CD4-positive, alpha-beta T cell treated with Interleukin-15 for 1 hour (primary cell): ENCODE results near the gene EZH1.
"Not testable (repeated sequence)": the region's sequence is repeated elsewhere in the genome, so short reads cannot be mapped to it uniquely, and the experiment has no call there.

Source experiments
- DNase-seq: peaks from one replicate; pipeline ENCODE4 v3.0.0-alpha.2; 2020

EZH1 gene

GRCh38 chr17:42665581-42666001 is 79.2 kb downstream of the EZH1 start:
- no peak for DNase-seq

- no peak for DNase-seq
Observed at GRCh38 chr17:42660692-42661345, 84.0 kb downstream of the EZH1 start.

GRCh38 chr17:42659932-42660274 is 84.9 kb downstream of the EZH1 start:
- not testable (repeated sequence) for DNase-seq

DNA sequence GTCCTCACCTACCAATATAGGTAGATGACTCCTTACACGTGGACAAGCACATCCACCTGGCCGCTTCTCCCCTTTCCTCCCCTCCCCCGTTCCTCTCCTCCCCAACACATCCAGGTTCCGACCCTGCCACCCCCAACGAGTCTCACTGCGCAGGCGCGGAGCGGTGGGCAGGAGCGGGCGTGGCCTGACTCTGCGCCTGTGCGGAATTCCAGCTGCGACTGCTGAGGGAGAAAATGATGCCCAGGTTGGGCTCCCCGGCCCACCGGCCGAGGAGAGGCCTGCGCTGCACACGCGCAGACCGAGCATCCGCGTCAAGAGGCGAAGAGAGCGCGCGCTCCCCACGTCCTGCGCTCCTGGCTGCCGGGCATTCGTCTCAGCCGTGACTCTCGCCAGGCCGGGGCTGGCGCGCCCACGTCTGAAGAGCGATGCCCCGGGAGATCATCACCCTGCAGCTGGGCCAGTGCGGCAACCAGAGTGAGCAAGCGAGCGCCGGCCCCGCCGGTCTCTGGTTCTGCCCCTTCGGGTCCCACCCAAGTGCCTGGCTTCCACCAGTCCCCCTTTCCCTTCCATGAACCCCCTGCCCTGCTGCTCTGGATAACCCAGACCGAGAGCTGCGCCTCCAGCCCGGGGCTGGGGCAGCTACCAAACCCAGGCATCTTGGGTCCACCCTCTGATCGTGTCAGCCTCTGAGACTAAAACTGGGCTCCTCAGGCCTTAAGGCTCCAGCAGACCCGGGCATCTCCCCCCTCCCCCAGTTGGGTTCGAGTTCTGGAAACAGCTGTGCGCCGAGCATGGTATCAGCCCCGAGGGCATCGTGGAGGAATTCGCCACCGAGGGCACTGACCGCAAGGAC is 85.5 kb downstream of the EZH1 start, which contains the start of gene TUBG2:
TSS of gene TUBG2 (plus strand) at position 206 of the 853 bp plus-strand sequence. CDS start at position 426, 220 bp downstream.
- DNase-seq, result peak; percentile 71

- no peak for DNase-seq
Observed at GRCh38 chr17:42657824-42658588, 86.8 kb downstream of the EZH1 start.

DNA sequence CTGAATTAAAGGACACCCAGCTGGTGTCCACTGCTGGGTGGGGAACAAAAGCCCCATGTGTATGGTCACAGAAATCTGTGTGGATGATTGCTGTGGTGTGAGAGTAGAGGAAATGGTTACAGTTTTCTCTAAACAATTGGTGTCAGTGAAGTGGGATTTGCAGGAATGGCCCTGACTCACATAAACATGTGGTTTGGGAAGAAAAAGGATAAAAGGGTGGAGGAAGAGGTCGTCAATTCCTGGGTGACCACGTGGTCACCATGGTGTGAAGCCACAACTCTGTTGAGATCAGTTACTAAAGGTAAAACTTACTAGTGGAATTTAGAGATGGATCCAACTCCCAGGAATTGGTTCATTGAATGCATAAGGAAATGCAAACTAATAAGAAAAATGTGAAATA is 89.3 kb downstream of the EZH1 start:
- DNase-seq, result no peak

GRCh38 chr17:42653179-42654124 is 91.4 kb downstream of the EZH1 start:
- DNase-seq, result no peak

DNA sequence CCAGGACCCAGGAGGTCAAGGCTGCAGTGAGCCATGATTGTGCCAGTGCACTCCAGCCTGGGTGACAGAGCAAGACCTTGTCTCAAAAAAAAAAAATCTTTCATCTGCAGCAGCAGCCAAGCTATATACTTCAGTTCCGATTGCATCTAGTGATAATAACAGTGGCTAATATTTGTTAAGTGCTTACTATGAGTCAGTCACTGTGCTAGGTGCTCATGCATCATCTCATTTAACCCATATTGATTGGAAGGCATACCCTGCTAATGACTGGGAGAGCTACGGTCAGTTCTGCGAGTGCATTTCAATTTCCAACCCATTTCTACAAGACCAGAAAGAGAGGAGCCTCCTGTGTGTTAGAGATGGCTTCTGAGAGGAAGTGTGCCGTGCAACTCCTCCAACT is 93.4 kb downstream of the EZH1 start:
- DNase-seq, result no peak
